NCI-H1930 (cell line): ENCODE results near the gene MRPL20.
"Not testable (repeated sequence)": the region's sequence is repeated elsewhere in the genome, so short reads cannot be mapped to it uniquely, and the experiment has no call there.

ENCODE experiments used
- DNase-seq, 2 experiments: peaks; one replicate each; lab custom pipeline; 2025; lab: John Stamatoyannopoulos, UW

MRPL20 gene

GRCh38 chr1:1425753-1426495, 18.8 kb upstream of the MRPL20 start:
- no peak for DNase-seq

GRCh38 chr1:1425426-1425752, 18.3 kb upstream of the MRPL20 start:
- DNase-seq: no peak

- no peak for DNase-seq
Observed at GRCh38 chr1:1424707-1425106, 17.6 kb upstream of the MRPL20 start.

GRCh38 chr1:1423245-1423597, 16.1 kb upstream of the MRPL20 start:
- DNase-seq: no peak

GRCh38 chr1:1422465-1423244, 15.6 kb upstream of the MRPL20 start:
- DNase-seq: no peak

- DNase-seq: no peak
Observed at GRCh38 chr1:1421907-1422464, 14.9 kb upstream of the MRPL20 start.

- no peak for DNase-seq
Observed at GRCh38 chr1:1421147-1421906, 14.2 kb upstream of the MRPL20 start, which contains the start of gene ANKRD65. ANKRD65 (minus strand) TSS chr1:1421276; CDS start chr1:1421005, 271 bp downstream.

- DNase-seq: no peak
Observed at GRCh38 chr1:1420654-1421141, 13.6 kb upstream of the MRPL20 start.

- DNase-seq: no peak
Observed at GRCh38 chr1:1419813-1420653, 12.9 kb upstream of the MRPL20 start.

- no peak for DNase-seq
Observed at GRCh38 chr1:1419363-1419812, 12.3 kb upstream of the MRPL20 start.

GRCh38 chr1:1418464-1419362, 11.6 kb upstream of the MRPL20 start:
- no peak for DNase-seq

GRCh38 chr1:1417825-1418463, 10.9 kb upstream of the MRPL20 start:
- DNase-seq: not testable (repeated sequence)

- DNase-seq: not testable (repeated sequence)
Observed at GRCh38 chr1:1417396-1417795, 10.3 kb upstream of the MRPL20 start.

GRCh38 chr1:1415751-1416150, 8.7 kb upstream of the MRPL20 start:
- DNase-seq: no peak

GRCh38 chr1:1412311-1412902, 5.3 kb upstream of the MRPL20 start:
- not testable (repeated sequence) for DNase-seq

- DNase-seq: no peak
Observed at GRCh38 chr1:1411626-1412025, 4.5 kb upstream of the MRPL20 start.

GRCh38 chr1:1410238-1410637, 3.1 kb upstream of the MRPL20 start:
- DNase-seq: not testable (repeated sequence)

- no peak for DNase-seq
Observed at GRCh38 chr1:1407636-1408318, 684 bp upstream of the MRPL20 start.
